ENCODE measurements around the gene COBL. TPM values are rescaled to one million over a fixed set of nuclear protein-coding genes. Genes with fewer than 3 reads are reported as not detected.

The COBL gene
- total RNA-seq, 1 experiment from 2014 or later = 63.6 TPM

GRCh38 chr7:51082096-51082840, 234.3 kb downstream of the COBL start:
- H3K27me3 Mint-ChIP-seq (ENCODE audit: insufficient read depth, unreplicated experiment) = no peaks in the 10 kb centered on the region
- Histone ChIP-seq H3K4me1 (no peaks in the 10 kb centered on the region), H3K9me3 (no peaks in the 10 kb centered on the region), H3K36me3 (ENCODE audit: control insufficient read depth, insufficient read depth, low read length) (peaks cover 5% of the 10 kb centered on the region), H3K27me3 (replicated peaks; ENCODE audit: control insufficient read depth, insufficient read depth, low read length) (no peaks in the 10 kb centered on the region), H3K4me3 (ENCODE audit: low read depth, low read length) (no peak overlapping the region)
- ChIA-PET CTCF (no interaction called here), POLR2A (no interaction called here)
- no TSS peak for BruUV-seq (replicated peaks)
- peaks cover 46% of the 10 kb centered on the region for H3K36me3 Mint-ChIP-seq (ENCODE audit: insufficient read depth, unreplicated experiment)
- no peak for DNase-seq
- no peaks in the 10 kb centered on the region for H3K9me3 Mint-ChIP-seq (ENCODE audit: unreplicated experiment)
- no peak overlapping the region for H3K4me3 Mint-ChIP-seq (ENCODE audit: unreplicated experiment)
- intact Hi-C loops (cut with micrococcal nuclease; ENCODE audit: unreplicated experiment) = no loop called here
- no peak for TF ChIP-seq CTCF (IDR thresholded peaks at IDR 0.05; ENCODE audit: insufficient read depth in 1 of 2, low read depth in 1 of 2, low read length in 1 of 2, severe bottlenecking in 1 of 2, unreplicated experiment in 1 of 2)
- no peaks in the 10 kb centered on the region for H3K4me1 Mint-ChIP-seq (ENCODE audit: low read depth, unreplicated experiment)
- H3K27ac Mint-ChIP-seq (ENCODE audit: unreplicated experiment) = no peak overlapping the region

DNA sequence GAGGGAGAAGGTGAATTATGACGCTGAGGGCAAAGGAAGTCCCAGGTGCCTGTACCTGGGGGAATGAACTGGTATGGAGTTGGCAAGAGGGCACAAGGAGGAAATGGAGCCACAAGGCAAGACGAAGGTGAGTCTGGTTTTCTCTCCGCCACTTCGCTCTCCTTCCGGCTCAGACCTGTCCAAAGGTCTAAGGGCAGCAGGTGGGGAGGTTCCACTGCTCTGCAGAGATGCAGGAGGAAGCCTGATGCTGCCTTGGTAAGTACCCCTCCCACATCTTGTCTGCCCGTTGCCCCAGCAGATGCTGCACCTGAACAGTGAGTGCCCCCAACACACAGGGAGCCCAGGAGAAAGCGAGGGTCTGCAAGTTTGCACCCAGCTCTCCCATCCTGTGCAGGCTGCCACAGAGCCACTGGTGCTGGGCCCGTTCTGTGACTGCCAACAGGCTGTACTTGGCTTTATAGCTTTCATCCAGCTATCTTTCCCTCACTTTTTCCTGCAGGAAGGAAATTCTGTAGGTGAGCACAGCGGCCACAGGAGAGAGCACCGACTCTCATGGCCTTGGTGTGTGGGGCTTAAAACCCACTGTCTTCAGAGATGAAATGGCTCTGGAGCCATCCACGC, 235.2 kb downstream of the COBL start:
- Histone ChIP-seq H3K4me1 (no peaks in the 10 kb centered on the region), H3K4me3 (ENCODE audit: low read depth, low read length) (no peak overlapping the region), H3K36me3 (ENCODE audit: control insufficient read depth, insufficient read depth, low read length) (peaks cover 5% of the 10 kb centered on the region), H3K27me3 (replicated peaks; ENCODE audit: control insufficient read depth, insufficient read depth, low read length) (no peaks in the 10 kb centered on the region), H3K9me3 (no peaks in the 10 kb centered on the region)
- no peaks in the 10 kb centered on the region for H3K4me1 Mint-ChIP-seq (ENCODE audit: low read depth, unreplicated experiment)
- H3K4me3 Mint-ChIP-seq (ENCODE audit: unreplicated experiment) = no peak overlapping the region
- TF ChIP-seq CTCF (IDR thresholded peaks at IDR 0.05; ENCODE audit: insufficient read depth in 1 of 2, low read depth in 1 of 2, low read length in 1 of 2, severe bottlenecking in 1 of 2, unreplicated experiment in 1 of 2) = no peak
- BruUV-seq (replicated peaks) = no TSS peak
- no peaks in the 10 kb centered on the region for H3K27me3 Mint-ChIP-seq (ENCODE audit: insufficient read depth, unreplicated experiment)
- H3K36me3 Mint-ChIP-seq (ENCODE audit: insufficient read depth, unreplicated experiment) = peaks cover 38% of the 10 kb centered on the region
- ChIA-PET CTCF (no interaction called here), POLR2A (no interaction called here)
- H3K27ac Mint-ChIP-seq (ENCODE audit: unreplicated experiment) = no peak overlapping the region
- DNase-seq = no peak
- no peaks in the 10 kb centered on the region for H3K9me3 Mint-ChIP-seq (ENCODE audit: unreplicated experiment)
- intact Hi-C loops (cut with micrococcal nuclease; ENCODE audit: unreplicated experiment) = no loop called here

DNA sequence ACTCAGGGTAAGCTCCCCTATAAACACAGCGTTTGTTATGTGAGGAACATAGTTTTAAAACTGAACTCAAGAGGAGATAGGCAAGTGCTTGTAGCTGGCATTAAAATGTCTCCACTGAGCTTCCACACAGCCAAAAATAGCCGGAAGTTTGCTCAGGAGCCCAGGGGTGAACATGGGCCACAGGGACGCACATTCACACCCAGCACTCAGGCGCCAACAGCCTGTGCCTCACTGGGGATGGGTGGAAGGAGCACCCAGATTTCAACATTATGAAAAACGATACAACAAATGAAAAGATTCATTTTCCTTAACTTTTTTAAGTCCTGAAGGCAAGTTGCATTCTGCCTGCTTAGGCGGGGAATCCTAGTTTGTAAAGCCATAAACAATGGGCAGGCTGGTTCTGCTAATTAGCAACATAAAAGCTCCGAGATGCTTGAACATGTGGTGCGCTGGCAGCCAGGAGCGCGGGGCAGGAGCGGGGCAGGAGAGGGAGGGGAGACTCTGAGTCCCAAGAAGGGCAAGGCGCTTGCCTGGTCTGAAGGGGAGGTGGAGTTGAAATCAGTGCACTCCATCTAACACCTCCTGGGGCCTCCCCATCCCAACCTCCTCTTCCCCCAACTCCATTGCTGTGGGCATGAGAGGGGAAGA, 235.9 kb downstream of the COBL start:
- peaks cover 35% of the 10 kb centered on the region for H3K36me3 Mint-ChIP-seq (ENCODE audit: insufficient read depth, unreplicated experiment)
- no peaks in the 10 kb centered on the region for H3K4me1 ChIP-seq
- no peak overlapping the region for H3K4me3 ChIP-seq (ENCODE audit: low read depth, low read length)
- TF ChIP-seq CTCF (IDR thresholded peaks at IDR 0.05; ENCODE audit: insufficient read depth in 1 of 2, low read depth in 1 of 2, low read length in 1 of 2, severe bottlenecking in 1 of 2, unreplicated experiment in 1 of 2) = no peak
- H3K27ac Mint-ChIP-seq (ENCODE audit: unreplicated experiment) = no peak overlapping the region
- no peak for DNase-seq
- H3K4me3 Mint-ChIP-seq (ENCODE audit: unreplicated experiment) = no peak overlapping the region
- H3K9me3 Mint-ChIP-seq (ENCODE audit: unreplicated experiment) = no peaks in the 10 kb centered on the region
- H3K27me3 ChIP-seq (replicated peaks; ENCODE audit: control insufficient read depth, insufficient read depth, low read length) = no peaks in the 10 kb centered on the region
- intact Hi-C loops (cut with micrococcal nuclease; ENCODE audit: unreplicated experiment) = no loop called here
- ChIA-PET CTCF (no interaction called here), POLR2A (no interaction called here)
- H3K4me1 Mint-ChIP-seq (ENCODE audit: low read depth, unreplicated experiment) = no peaks in the 10 kb centered on the region
- peaks cover 5% of the 10 kb centered on the region for H3K36me3 ChIP-seq (ENCODE audit: control insufficient read depth, insufficient read depth, low read length)
- H3K27me3 Mint-ChIP-seq (ENCODE audit: insufficient read depth, unreplicated experiment) = no peaks in the 10 kb centered on the region
- no peaks in the 10 kb centered on the region for H3K9me3 ChIP-seq
- BruUV-seq (replicated peaks) = no TSS peak

Measured in Caco-2 (cell line).